Brain pericyte (primary cell): ENCODE results near the gene DNAH17.

ENCODE experiments used
- DNase-seq: peaks from one replicate; pipeline ENCODE4 v3.0.0-alpha.2; 2012; ENCODE audit warnings: low read depth, low spot score

DNAH17 gene

GRCh38 chr17:78577296-78577695 is at the start of gene DNAH17:
DNAH17 (minus strand) TSS chr17:78577396; CDS start chr17:78575057, 2,339 bp downstream.
- DNase-seq: no peak

- no peak for DNase-seq
These were observed 47.3 kb upstream of the DNAH17 start for GRCh38 chr17:78624324-78625151.

GRCh38 chr17:78623541-78623940 is 46.3 kb upstream of the DNAH17 start:
- no peak for DNase-seq

GRCh38 chr17:78622491-78623265 is 45.5 kb upstream of the DNAH17 start:
- no peak for DNase-seq

GRCh38 chr17:78621720-78622490 is 44.7 kb upstream of the DNAH17 start:
- no peak for DNase-seq

- no peak for DNase-seq
These were observed 42.9 kb upstream of the DNAH17 start for GRCh38 chr17:78620099-78620498.

- no peak for DNase-seq
These were observed 42.1 kb upstream of the DNAH17 start for GRCh38 chr17:78619334-78619733.

- DNase-seq: no peak
These were observed 41.3 kb upstream of the DNAH17 start for GRCh38 chr17:78618264-78619066.

- no peak for DNase-seq
These were observed 40.4 kb upstream of the DNAH17 start for GRCh38 chr17:78617511-78618061.

- DNase-seq: no peak
These were observed 39.8 kb upstream of the DNAH17 start for GRCh38 chr17:78616946-78617345.

GRCh38 chr17:78615631-78616030 is 38.4 kb upstream of the DNAH17 start:
- no peak for DNase-seq

GRCh38 chr17:78613416-78613815 is 36.2 kb upstream of the DNAH17 start:
- DNase-seq: no peak

- DNase-seq: no peak
These were observed 34.4 kb upstream of the DNAH17 start for GRCh38 chr17:78611607-78612006.

- DNase-seq: no peak
These were observed 33.8 kb upstream of the DNAH17 start for GRCh38 chr17:78610951-78611511.

- no peak for DNase-seq
These were observed 32.0 kb upstream of the DNAH17 start for GRCh38 chr17:78609191-78609641.

GRCh38 chr17:78608804-78609186 is 31.6 kb upstream of the DNAH17 start:
- no peak for DNase-seq

GRCh38 chr17:78608122-78608803 is 31.1 kb upstream of the DNAH17 start:
- no peak for DNase-seq

- no peak for DNase-seq
These were observed 29.8 kb upstream of the DNAH17 start for GRCh38 chr17:78607038-78607437.

GRCh38 chr17:78605886-78606285 is 28.7 kb upstream of the DNAH17 start:
- DNase-seq: no peak

GRCh38 chr17:78605429-78605828 is 28.2 kb upstream of the DNAH17 start:
- DNase-seq: no peak
